H1 (cell line): ENCODE measurements around the gene UGT3A1. TPM values are rescaled to one million over a fixed set of nuclear protein-coding genes. Genes with fewer than 3 reads are reported as not detected.

Experiments used
- CTCF ChIA-PET: fragments of 300-600 bp; sonication (Branson Sonifier 250); formaldehyde crosslinking; loops from one replicate; lab custom pipeline; 2021; ENCODE audit not compliant: partially characterized antibody; lab: Charles Lee
- POLR2A ChIA-PET: fragments of 300-600 bp; sonication (Branson Sonifier 250); formaldehyde crosslinking; loops from one replicate; lab custom pipeline; 2021; ENCODE audit warnings: inconsistent platforms; ENCODE audit not compliant: partially characterized antibody; lab: Charles Lee
- DNase-seq, 2 experiments: peaks; one replicate each; pipeline versions ENCODE4 v3.0.0 to v3.0.0-alpha.2; 2010 to 2022; ENCODE audit warnings: low spot score in 2 of 2, low read depth in 1 of 2, mixed read lengths in 1 of 2
- FAIRE-seq: peaks from 2 replicates; lab custom pipeline; 2011; peaks lifted over from hg19 to GRCh38; lab: Jason Lieb, UNC
- H2AFZ ChIP-seq: 2 replicates; pipeline ENCODE4 v1.8.1; 2012; ENCODE audit warnings: low read length, inconsistent platforms
- H2AK5ac ChIP-seq: 2 replicates; pipeline ENCODE4 v1.6.1; 2013; ENCODE audit warnings: low read depth, low read length
- H2BK120ac ChIP-seq: replicated peaks from 2 replicates; pipeline ENCODE3; 2013; ENCODE audit warnings: low read depth, low read length, inconsistent platforms
- H2BK12ac ChIP-seq: 2 replicates; pipeline ENCODE4 v1.6.1; 2013; ENCODE audit warnings: low read depth, low read length
- H2BK15ac ChIP-seq: 2 replicates; pipeline ENCODE4 v1.6.1; 2013; ENCODE audit warnings: low read length
- H2BK20ac ChIP-seq: 2 replicates; pipeline ENCODE4 v1.6.1; 2013; ENCODE audit warnings: low read length
- H2BK5ac ChIP-seq: 2 replicates; pipeline ENCODE4 v1.6.1; 2013; ENCODE audit warnings: low read depth, low read length
- H3K14ac ChIP-seq: 2 replicates; pipeline ENCODE4 v1.6.1; 2013; ENCODE audit warnings: inconsistent platforms; ENCODE audit not compliant: insufficient read length
- H3K18ac ChIP-seq: 2 replicates; pipeline ENCODE4 v1.6.1; 2013; ENCODE audit warnings: low read length; ENCODE audit errors: extremely low read depth
- H3K23ac ChIP-seq: 2 replicates; pipeline ENCODE4 v1.6.1; 2013; ENCODE audit warnings: inconsistent platforms; ENCODE audit not compliant: insufficient read length
- H3K23me2 ChIP-seq: 2 replicates; pipeline ENCODE4 v1.6.1; 2013; ENCODE audit warnings: low read depth, low read length
- H3K27ac ChIP-seq: 2 replicates; pipeline ENCODE4 v1.6.1; 2011; ENCODE audit warnings: low read depth, low read length, inconsistent platforms
- H3K27me3 ChIP-seq, 4 experiments: replicated peaks in 1 of 4; 1 replicate in 1 of 4; 2 replicates in 3 of 4; pipeline versions ENCODE4 v1.6.1 to v1.8.1; 2011 to 2013; ENCODE audit warnings: low read length in 3 of 4, mild to moderate bottlenecking in 3 of 4, inconsistent platforms in 2 of 4, mixed read lengths in 2 of 4, moderate library complexity in 1 of 4; ENCODE audit not compliant: control insufficient read depth in 3 of 4, insufficient read depth in 3 of 4; ENCODE audit errors: extremely low read depth in 1 of 4
- H3K36me3 ChIP-seq, 4 experiments: 2 replicates each; pipeline versions ENCODE4 v1.6.1 to v1.8.1; 2011 to 2013; ENCODE audit warnings: mild to moderate bottlenecking in 4 of 4, low read length in 3 of 4, moderate library complexity in 2 of 4, control low read depth in 1 of 4, inconsistent platforms in 1 of 4; ENCODE audit not compliant: insufficient read depth in 4 of 4, control insufficient read depth in 2 of 4
- H3K4ac ChIP-seq: replicated peaks from 2 replicates; pipeline ENCODE3; 2013; ENCODE audit warnings: low read length, low read depth, mixed read lengths, inconsistent platforms; ENCODE audit not compliant: insufficient read length
- H3K4me1 ChIP-seq, 4 experiments: replicated peaks in 1 of 4; 1 replicate in 1 of 4; 2 replicates in 3 of 4; pipeline versions ENCODE4 v1.6.1 to v1.8.1; 2011 to 2013; ENCODE audit warnings: low read length in 3 of 4, inconsistent platforms in 2 of 4, mixed read lengths in 1 of 4; ENCODE audit not compliant: insufficient read depth in 4 of 4, control insufficient read depth in 3 of 4
- H3K4me2 ChIP-seq, 2 experiments: 2 replicates each; pipeline versions ENCODE4 v1.6.1 to v1.8.1; 2011 to 2013; ENCODE audit warnings: low read depth in 2 of 2, low read length in 2 of 2, control low read depth in 1 of 2, inconsistent platforms in 1 of 2, mild to moderate bottlenecking in 1 of 2; ENCODE audit not compliant: insufficient read depth in 1 of 2
- H3K4me3 ChIP-seq, 4 experiments: fragments of 200-600, 300-600 bp in 1 of 4; sonication (generic), shearing (Covaris generic), sonication (Bioruptor Twin) in 1 of 4; 2 replicates each; pipeline versions ENCODE4 v1.5.1 to v1.8.1; 2011 to 2016; ENCODE audit warnings: low read length in 4 of 4, low read depth in 3 of 4, control low read depth in 2 of 4, inconsistent platforms in 2 of 4, mild to moderate bottlenecking in 2 of 4, mixed read lengths in 1 of 4, moderate library complexity in 1 of 4; ENCODE audit not compliant: insufficient read depth in 2 of 4; ENCODE audit errors: extremely low read depth in 1 of 4
- H3K56ac ChIP-seq: replicated peaks from 2 replicates; pipeline ENCODE3; 2013; ENCODE audit warnings: low read depth, mild to moderate bottlenecking, mixed read lengths, low read length, inconsistent platforms; ENCODE audit not compliant: insufficient read length
- H3K79me1 ChIP-seq: 2 replicates; pipeline ENCODE4 v1.6.1; 2013; ENCODE audit warnings: low read depth, low read length, control low read depth
- H3K79me2 ChIP-seq, 2 experiments: 2 replicates each; pipeline versions ENCODE4 v1.6.1 to v1.8.1; 2012 to 2013; ENCODE audit warnings: low read length in 2 of 2, mild to moderate bottlenecking in 2 of 2, inconsistent platforms in 1 of 2; ENCODE audit not compliant: insufficient read depth in 2 of 2, control insufficient read depth in 1 of 2
- H3K9ac ChIP-seq, 4 experiments: replicated peaks in 1 of 4; 1 replicate in 1 of 4; 2 replicates in 3 of 4; pipeline versions ENCODE4 v1.6.1 to v1.8.1; 2011 to 2013; ENCODE audit warnings: low read depth in 3 of 4, low read length in 3 of 4, control low read depth in 2 of 4, mild to moderate bottlenecking in 2 of 4, moderate library complexity in 2 of 4, inconsistent platforms in 1 of 4; ENCODE audit errors: extremely low read depth in 1 of 4
- H3K9me3 ChIP-seq, 2 experiments: 2 replicates each; pipeline versions ENCODE4 v1.6.1 to v1.8.1; 2012 to 2013; ENCODE audit warnings: mild to moderate bottlenecking in 2 of 2, moderate library complexity in 2 of 2, control low read depth in 1 of 2, inconsistent platforms in 1 of 2, low read depth in 1 of 2, low read length in 1 of 2, mixed read lengths in 1 of 2; ENCODE audit not compliant: insufficient read depth in 2 of 2
- H4K20me1 ChIP-seq, 2 experiments: replicated peaks in 1 of 2; 2 replicates each; pipeline versions ENCODE3 to v1.8.1; 2011 to 2013; ENCODE audit warnings: inconsistent platforms in 2 of 2, low read length in 2 of 2, mild to moderate bottlenecking in 1 of 2; ENCODE audit not compliant: insufficient read depth in 2 of 2, control insufficient read depth in 1 of 2
- H4K5ac ChIP-seq: 2 replicates; pipeline ENCODE4 v1.6.1; 2013; ENCODE audit warnings: low read length, low read depth, mixed read lengths, inconsistent platforms; ENCODE audit not compliant: insufficient read length
- H4K8ac ChIP-seq: 2 replicates; pipeline ENCODE4 v1.8.0; 2013; ENCODE audit warnings: mild to moderate bottlenecking, moderate library complexity, low read length, inconsistent platforms; ENCODE audit not compliant: insufficient read depth; ENCODE audit errors: extremely low read depth
- H4K91ac ChIP-seq: replicated peaks from 2 replicates; pipeline ENCODE3; 2013; ENCODE audit warnings: low read length, mixed read lengths, inconsistent platforms; ENCODE audit not compliant: insufficient read length
- BACH1 ChIP-seq: IDR thresholded peaks from 2 replicates; pipeline ENCODE4 v1.6.1; 2012; ENCODE audit warnings: low read length, improper control_type of control experiment
- BRCA1 ChIP-seq: IDR thresholded peaks from 2 replicates; pipeline ENCODE4 v1.6.1; 2012; ENCODE audit warnings: low read depth, low read length, improper control_type of control experiment
- CEBPB ChIP-seq: IDR thresholded peaks from 2 replicates; pipeline ENCODE4 v1.6.1; 2012; ENCODE audit warnings: low read depth, low read length
- CHD1 ChIP-seq: IDR thresholded peaks from 2 replicates; pipeline ENCODE4 v1.6.1; 2012; ENCODE audit warnings: low read depth, low read length, improper control_type of control experiment
- CREB1 ChIP-seq: IDR thresholded peaks from 2 replicates; pipeline ENCODE4 v1.6.1; 2012; ENCODE audit warnings: inconsistent platforms
- EZH2 ChIP-seq: fragments of 200-600 bp; sonication (generic); IDR thresholded peaks from 2 replicates; pipeline ENCODE4 v1.7.1; 2012; ENCODE audit warnings: low read depth, mild to moderate bottlenecking, moderate library complexity, low read length, inconsistent platforms; ENCODE audit not compliant: severe bottlenecking
- KDM4A ChIP-seq: IDR thresholded peaks from one replicate; pipeline ENCODE4 v1.7.1; 2012; ENCODE audit warnings: low read depth, mild to moderate bottlenecking, moderate library complexity, low read length, inconsistent platforms; ENCODE audit not compliant: severe bottlenecking
- POU5F1 ChIP-seq: IDR thresholded peaks from 2 replicates; pipeline ENCODE4 v1.6.1; 2011; ENCODE audit warnings: low read depth, mild to moderate bottlenecking, low read length, moderate library complexity
- SAP30 ChIP-seq: fragments of 300-600 bp; sonication (generic); IDR thresholded peaks from 2 replicates; pipeline ENCODE4 v1.7.1; 2012; ENCODE audit warnings: low read length, moderate library complexity, mild to moderate bottlenecking, inconsistent platforms; ENCODE audit not compliant: insufficient read depth, insufficient replicate concordance
- SIX5 ChIP-seq: IDR thresholded peaks from 2 replicates; pipeline ENCODE4 v1.6.1; 2011; ENCODE audit warnings: mild to moderate bottlenecking, low read depth, low read length
- TBP ChIP-seq: IDR thresholded peaks from 2 replicates; pipeline ENCODE4 v1.6.1; 2011; ENCODE audit warnings: low read depth, low read length, improper control_type of control experiment
- ZNF274 ChIP-seq: IDR thresholded peaks from 2 replicates; pipeline ENCODE4 v1.7.0; 2012; ENCODE audit warnings: low read length, borderline replicate concordance; ENCODE audit errors: extremely low read depth
- WGBS, 2 experiments: shearing (Covaris generic) in 1 of 2; methylation state at CpG; one replicate each; pipeline versions ENCODE4 v1.1.6 to v1.1.7; 2013 to 2015; ENCODE audit warnings: low lambda C conversion rate in 2 of 2, mixed read lengths in 2 of 2, inconsistent platforms in 1 of 2, low coverage in 1 of 2, missing lambda C conversion rate in 1 of 2; ENCODE audit not compliant: insufficient replicate concordance in 2 of 2, insufficient coverage in 1 of 2, insufficient read length in 1 of 2; ENCODE audit errors: extremely low coverage in 1 of 2, missing lambda C conversion rate in 1 of 2; 5-methylcytosine and 5-hydroxymethylcytosine counted together
- polyA plus RNA-seq, 7 experiments: library from polyadenylated mRNA; depleted of rRNA in 3 of 7; stranded (reverse) in 5 of 7; unstranded in 2 of 7; fragments of >200 nt in 5 of 7; fragments of 200-250 nt in 2 of 7; gene quantifications; 1 replicate in 5 of 7; 2 replicates in 1 of 7; 4 replicates in 1 of 7; pipeline versions ENCODE4 v1.2.1 to v1.2.3, GENCODE V29; 2011 to 2013; ENCODE audit warnings: missing spikeins in 2 of 7, mixed read lengths in 2 of 7
- total RNA-seq: library from RNA; stranded (reverse); fragmentation: NEBNext Ultra II Directional; extraction: Animal tissue kit (Norgen Biotek cat#: 25700); gene quantifications from 2 replicates; pipeline ENCODE4 v1.2.1, GENCODE V29; 2021
- TF ChIP-seq, protein P1 (sequence below): IDR thresholded peaks from 2 replicates; pipeline ENCODE4 v1.6.1; 2012; ENCODE audit warnings: inconsistent platforms
- TF ChIP-seq, protein P2 (sequence below): IDR thresholded peaks from 2 replicates; pipeline ENCODE4 v1.6.1; 2011; ENCODE audit warnings: low read length, improper control_type of control experiment

The UGT3A1 gene
- total and polyA plus RNA-seq, 2 of the 8 experiments (the other 6 are each of a cell fraction or from before 2014, with no cell fraction given) = 2.4 to 3.4 TPM

DNA sequence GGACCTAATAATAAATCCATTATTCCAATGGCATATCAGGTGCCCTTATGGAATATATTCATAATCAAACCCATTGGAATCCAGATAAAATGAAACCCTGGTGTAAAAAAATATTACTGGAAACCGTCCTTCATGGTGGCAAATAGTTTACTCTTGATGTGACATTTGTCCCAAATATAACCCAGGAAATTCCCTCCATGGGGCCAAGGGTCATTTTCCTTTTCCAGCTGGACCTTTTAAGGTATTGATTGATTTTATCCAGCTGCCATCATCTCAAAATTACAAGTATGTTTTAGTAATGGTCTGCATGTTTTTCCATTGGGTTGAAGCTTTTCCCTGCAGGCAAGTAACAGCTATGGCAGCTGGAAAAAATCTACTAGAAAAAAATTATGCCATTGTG, 8.4 kb upstream of the UGT3A1 start:
- Histone ChIP-seq H2AK5ac (no peak overlapping the region), H2BK15ac (no peak overlapping the region)
- FAIRE-seq = no peak
- TF ChIP-seq POU5F1 (no peak), ZNF274 (no peak), TBP (no peak), BACH1 (no peak), CHD1 (no peak), EZH2 (no peak), CEBPB (no peak), CREB1 (no peak), KDM4A (no peak), SIX5 (no peak), SAP30 (no peak), BRCA1 (no peak)
- TF ChIP-seq, protein P1, sequence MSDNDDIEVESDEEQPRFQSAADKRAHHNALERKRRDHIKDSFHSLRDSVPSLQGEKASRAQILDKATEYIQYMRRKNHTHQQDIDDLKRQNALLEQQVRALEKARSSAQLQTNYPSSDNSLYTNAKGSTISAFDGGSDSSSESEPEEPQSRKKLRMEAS = no peak
- TF ChIP-seq, protein P2, sequence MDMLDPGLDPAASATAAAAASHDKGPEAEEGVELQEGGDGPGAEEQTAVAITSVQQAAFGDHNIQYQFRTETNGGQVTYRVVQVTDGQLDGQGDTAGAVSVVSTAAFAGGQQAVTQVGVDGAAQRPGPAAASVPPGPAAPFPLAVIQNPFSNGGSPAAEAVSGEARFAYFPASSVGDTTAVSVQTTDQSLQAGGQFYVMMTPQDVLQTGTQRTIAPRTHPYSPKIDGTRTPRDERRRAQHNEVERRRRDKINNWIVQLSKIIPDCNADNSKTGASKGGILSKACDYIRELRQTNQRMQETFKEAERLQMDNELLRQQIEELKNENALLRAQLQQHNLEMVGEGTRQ = no peak

More for the DNA sequence above, 8.4 kb upstream of the UGT3A1 start:
- Histone ChIP-seq H3K18ac (no peak overlapping the region), H3K14ac (no peak overlapping the region), H3K4me3 (no peak overlapping the region), H3K23ac (no peak overlapping the region), H4K91ac (no peak overlapping the region), H3K27ac (no peak overlapping the region), H3K79me1 (no peaks in the 10 kb centered on the region), H2BK12ac (no peak overlapping the region), H3K79me2 (no peaks in the 10 kb centered on the region), H3K4me2 (no peak overlapping the region), H3K36me3 (no peaks in the 10 kb centered on the region), H3K27me3 (no peaks in the 10 kb centered on the region), H4K20me1 (peaks cover 0 to 1% of the 10 kb centered on the region in 2 experiments), H4K5ac (no peak overlapping the region), H3K9ac (no peak overlapping the region), H2BK120ac (no peak overlapping the region), H2BK5ac (no peak overlapping the region), H2AFZ (no peak overlapping the region), H3K56ac (no peak overlapping the region), H3K23me2 (no peaks in the 10 kb centered on the region; the same call in 1 of the 2 replicates), H3K4me1 (no peaks in the 10 kb centered on the region), H3K9me3 (no peaks in the 10 kb centered on the region), H4K8ac (no peak overlapping the region), H3K4ac (no peak overlapping the region), H2BK20ac (no peak overlapping the region)
- DNase-seq = no peak
- CTCF ChIA-PET = interaction anchor here (0.6 to 1.1 kb wide), 5 partner anchors 36 to 1117 kb away, joined by 3 to 4 read pairs (median 3); no protein-coding TSS in a partner anchor
- POLR2A ChIA-PET = interaction anchor here (0.7 kb wide), 1 partner anchor 9 kb away, joined by 3 read pairs; the partner anchor contains the start of gene UGT3A1
- WGBS, 2 experiments = 91% methylated on average over 1 of the region's 1 CpG; no CpG with 5 or more reads in 1 of the 2 experiments
